Activated T-cell treated with anti-CD3 and anti-CD28 coated beads, Interleukin-2, amount 50 U/mL, for 48 hours (primary cell): ENCODE results near the gene RAB37.
A peak's percentile ranks its signal among the peaks of the same experiment; 100 is the strongest.

ENCODE experiments used
- DNase-seq, 2 experiments: peaks; one replicate each; pipeline ENCODE4 v3.0.0-alpha.2; 2020

Gene RAB37

GRCh38 chr17:74780443-74781238 lies 43.6 kb downstream of the RAB37 start:
- no peak for DNase-seq

GRCh38 chr17:74782571-74782970 lies 45.5 kb downstream of the RAB37 start:
- no peak for DNase-seq

GRCh38 chr17:74784125-74784810 lies 47.2 kb downstream of the RAB37 start:
- no peak for DNase-seq

GRCh38 chr17:74785096-74785980 lies 48.3 kb downstream of the RAB37 start:
- peak; percentile 49 to 63 for DNase-seq

GRCh38 chr17:74785981-74786360 lies 48.9 kb downstream of the RAB37 start:
- no peak for DNase-seq

- DNase-seq: no peak
Observed at GRCh38 chr17:74786431-74787055, 49.5 kb downstream of the RAB37 start.

GRCh38 chr17:74790161-74791058 lies 53.4 kb downstream of the RAB37 start:
- no peak for DNase-seq

GRCh38 chr17:74792586-74793105 lies 55.6 kb downstream of the RAB37 start:
- no peak for DNase-seq

GRCh38 chr17:74795327-74796020 lies 58.4 kb downstream of the RAB37 start:
- DNase-seq: no peak

- DNase-seq: no peak
Observed at GRCh38 chr17:74796211-74796610, 59.2 kb downstream of the RAB37 start.

- DNase-seq: no peak
Observed at GRCh38 chr17:74796866-74797265, 59.8 kb downstream of the RAB37 start.
